HG03439 (cell line): Measurements from ENCODE around the gene ZSCAN26.

Source experiments
- ATAC-seq: cut with Tn5 transposase; IDR thresholded peaks from one replicate; pipeline ENCODE4 v1.9.1; 2021; ENCODE audit warnings: mild to moderate bottlenecking, moderate library complexity; ENCODE audit not compliant: unreplicated experiment

Gene ZSCAN26

DNA sequence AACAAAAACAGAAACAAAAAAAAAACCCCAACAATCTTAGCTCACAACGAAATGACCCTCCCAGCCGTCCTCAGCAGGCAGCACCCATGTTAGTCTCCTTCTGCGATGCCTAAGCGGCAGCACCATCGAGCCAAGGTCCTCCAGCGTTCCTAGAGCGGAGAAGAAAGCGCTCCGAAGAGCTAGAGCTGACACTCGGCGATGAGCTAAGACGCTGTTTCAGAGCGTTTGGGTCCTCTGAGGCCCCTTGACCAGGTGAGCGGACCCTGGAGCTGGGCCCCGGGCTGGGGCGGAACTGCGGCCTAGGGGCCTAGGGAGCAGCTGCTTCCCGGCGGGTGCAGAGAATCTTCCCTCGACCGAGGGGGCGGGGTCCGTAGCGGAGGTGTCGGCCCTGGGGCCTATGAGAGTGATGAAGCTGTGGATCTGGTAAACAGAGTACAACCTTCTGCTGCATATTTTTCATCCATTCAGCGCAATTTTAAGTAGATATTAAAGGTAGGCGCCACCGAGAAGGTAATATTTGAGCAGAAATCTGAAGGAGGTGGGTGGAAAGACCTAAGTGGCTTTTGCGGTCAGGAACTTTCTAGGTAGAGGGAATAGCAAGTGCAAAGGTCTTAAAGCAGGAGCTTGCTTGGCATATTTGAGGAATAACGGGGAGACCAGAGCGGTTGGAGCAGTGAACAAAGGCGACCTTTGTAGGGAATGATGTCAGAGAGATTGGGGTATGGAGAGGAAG lies at the start of gene ZSCAN26:
Gene ZSCAN26, plus strand, starts transcription at position 182 of the 733 bp plus-strand sequence. CDS start 4,777 bp downstream, outside the sequence.
- peak; percentile 92 for ATAC-seq

DNA sequence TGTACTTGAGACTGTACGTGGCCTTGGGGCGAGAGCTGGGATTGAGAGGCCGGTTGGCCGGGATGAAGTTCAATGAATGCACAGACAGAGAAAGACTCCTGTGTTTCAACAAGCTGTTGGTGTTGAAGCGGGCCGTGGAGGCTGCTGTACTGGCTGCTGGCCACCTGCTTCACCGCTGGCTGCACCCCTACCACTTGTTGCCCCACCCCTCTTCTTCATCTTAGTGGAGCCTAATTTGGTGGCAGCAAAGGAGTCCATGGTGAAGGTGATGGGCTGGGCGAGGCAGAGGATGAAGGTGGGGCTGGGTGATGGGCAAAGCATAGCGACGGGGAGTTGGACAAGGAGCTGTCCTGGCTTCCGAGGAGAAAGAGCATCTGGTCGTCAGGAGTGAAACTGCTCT lies 49.1 kb upstream of the ZSCAN26 start:
- ATAC-seq: no peak

DNA sequence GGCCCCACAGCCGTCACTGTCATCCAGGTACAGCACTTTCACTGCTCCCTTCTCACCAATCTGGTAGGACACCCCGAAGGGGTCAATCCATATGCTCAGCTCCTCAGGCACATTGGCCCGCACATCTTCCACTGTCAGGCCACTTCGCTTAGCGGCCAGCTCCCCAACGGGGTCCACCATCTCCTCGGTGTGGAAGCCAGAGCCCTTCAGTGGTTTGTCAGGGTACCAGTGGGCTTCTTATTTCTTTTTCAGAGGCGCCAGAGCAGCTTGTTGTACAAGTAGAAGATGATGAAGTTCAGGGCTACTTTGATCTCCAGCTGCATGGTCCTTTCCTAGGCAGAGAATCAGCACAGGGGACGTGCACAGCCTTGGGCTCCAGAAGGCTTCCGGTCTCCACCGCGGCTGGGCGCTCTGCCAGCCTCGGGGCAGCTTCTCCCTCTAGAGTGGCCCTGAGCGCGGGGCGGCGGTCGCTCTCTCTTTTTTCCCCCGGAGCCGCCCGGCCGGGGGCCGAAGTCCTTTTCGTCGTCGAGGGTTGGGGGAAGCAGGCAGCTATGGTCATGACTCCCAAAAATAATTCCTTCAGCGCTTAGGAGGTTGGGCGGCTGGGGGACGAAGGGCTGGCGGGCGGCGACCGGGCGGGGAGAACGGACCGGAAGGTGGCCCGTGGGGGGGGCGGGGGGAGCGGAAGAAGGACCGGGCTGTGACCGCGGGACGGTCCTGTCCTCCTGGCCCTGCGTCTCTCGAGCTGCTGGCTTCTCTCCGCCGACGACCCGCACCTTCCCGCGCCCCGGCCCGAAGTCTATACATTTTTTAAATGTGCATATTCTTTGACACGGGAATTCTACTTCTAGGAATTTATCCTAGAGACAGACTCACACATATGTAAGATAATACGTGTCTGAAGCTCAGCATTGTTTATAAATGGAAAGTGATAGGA lies 48.4 kb upstream of the ZSCAN26 start:
- ATAC-seq: peak; percentile 50

DNA sequence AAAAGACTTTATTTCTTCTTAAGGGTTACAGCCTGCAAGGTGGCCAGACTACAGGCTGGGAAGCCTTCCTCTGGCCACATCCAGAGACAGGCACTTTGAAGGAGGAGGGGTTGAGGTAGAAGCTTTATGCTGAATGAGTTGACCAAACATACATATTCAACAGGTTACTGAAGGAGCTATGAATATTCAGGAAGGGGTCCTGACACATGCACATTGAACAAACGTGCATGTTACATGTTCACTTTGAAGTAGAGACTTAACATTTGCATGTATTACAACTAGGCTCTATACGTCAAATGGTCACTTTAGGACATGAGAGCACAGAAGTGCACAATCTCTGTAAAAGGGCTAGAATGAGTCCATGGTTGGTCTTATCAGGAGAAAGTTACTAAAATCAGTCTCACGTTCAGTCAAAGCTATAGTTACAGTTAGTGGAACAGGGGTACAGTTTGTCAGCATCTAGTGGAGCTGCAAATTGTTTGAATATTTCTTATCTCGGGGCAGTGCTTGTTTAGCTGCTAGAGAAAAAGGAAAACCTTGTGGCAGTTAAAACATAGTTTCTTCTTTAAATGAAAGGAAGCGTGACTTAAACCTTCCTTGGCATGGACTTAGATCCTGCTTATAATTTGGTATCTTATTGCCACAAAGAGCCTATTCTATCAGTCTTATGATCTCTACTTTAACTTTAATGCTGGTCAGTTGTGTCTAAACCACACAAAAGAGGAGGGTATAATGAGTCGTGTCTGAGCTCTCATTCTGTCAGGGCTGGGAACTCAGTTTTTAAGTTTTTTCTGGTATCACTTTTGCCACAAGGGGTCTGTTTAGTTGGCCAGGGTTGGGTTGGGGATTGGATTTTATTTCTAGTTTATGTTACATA lies 46.4 kb upstream of the ZSCAN26 start:
- no peak for ATAC-seq

DNA sequence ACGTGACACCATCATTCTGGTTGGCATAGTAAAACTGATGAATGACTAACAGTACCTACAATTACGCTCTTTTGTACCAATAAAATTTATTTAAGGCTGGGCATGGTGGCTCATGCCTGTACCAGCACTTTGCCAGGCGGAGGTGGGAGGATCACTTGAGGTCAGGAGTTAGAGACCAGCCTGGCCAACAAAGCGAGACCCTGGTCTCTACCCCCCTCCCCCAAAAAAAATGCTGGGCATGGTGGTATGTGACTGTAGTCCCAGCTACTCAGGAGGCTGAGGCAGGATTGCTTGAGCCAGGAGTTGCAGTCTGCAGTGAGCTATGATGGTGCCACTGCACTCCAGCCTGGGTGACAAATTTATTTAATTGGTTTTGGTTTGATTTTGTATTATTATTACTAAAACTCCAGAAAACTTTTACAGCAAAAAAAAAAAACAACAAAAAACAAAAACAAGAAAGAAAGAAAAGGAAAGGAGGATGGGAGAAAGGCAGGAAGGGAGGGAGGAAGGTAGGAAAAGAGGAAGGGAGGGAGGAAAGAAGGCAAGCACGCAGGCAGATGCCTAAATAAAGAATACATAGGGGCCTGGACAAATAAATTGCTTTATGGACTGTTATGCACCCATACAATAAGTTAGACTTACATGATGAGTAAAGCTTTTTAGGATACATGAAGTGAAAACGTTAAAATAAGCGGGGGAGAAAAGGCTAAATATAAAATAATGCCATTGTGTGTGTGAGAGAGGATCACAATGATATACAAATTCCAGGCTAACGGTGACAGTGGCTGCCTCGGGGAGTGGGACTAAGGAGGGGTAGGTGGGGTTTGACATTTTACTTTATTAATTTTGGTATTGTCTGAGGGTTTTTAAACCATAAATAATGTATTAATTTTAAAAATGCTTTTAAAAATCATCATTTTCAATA lies 42.5 kb upstream of the ZSCAN26 start:
- no peak for ATAC-seq

DNA sequence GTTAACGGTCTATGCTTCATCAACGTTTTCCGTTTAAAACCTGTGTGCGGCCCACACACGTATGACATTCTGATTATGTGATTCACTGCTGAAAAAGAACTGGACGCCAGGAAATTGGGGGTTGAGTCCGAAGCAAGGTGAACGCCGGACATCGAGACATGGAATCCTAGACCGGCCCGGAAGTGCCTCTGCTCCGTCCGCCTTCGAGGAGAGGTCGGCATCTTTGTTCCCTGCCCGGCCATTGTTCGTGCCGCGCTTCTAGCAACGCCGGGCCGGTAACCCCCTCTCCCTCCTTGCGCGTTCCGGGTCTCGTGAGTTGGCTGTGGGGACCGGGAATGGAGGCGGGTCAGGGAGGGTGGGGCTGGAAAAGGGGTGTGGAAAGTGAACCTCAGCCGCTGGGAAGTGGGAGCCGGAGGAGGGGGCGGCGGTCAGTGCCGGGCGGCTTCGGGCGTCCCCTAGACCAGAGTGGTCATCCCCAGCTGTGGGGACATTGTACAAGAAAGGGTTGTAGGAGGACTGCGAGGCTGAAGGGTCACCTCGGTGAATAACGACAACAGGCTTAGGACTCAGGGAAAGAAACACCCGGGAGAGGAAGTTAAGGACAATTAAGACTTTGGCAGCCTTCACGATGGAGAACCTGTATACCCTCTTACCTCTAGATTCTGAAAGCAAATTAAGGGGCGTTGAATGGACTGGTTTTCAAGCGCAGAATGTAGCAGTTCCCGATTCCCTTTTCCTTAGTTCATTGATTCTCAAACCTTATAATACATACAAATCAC lies 41.7 kb upstream of the ZSCAN26 start, which contains the start of gene ZSCAN9:
Gene ZSCAN9, plus strand, starts transcription at position 220 of the 779 bp plus-strand sequence. CDS start 1,810 bp downstream, outside the sequence.
- peak; percentile 81 for ATAC-seq

DNA sequence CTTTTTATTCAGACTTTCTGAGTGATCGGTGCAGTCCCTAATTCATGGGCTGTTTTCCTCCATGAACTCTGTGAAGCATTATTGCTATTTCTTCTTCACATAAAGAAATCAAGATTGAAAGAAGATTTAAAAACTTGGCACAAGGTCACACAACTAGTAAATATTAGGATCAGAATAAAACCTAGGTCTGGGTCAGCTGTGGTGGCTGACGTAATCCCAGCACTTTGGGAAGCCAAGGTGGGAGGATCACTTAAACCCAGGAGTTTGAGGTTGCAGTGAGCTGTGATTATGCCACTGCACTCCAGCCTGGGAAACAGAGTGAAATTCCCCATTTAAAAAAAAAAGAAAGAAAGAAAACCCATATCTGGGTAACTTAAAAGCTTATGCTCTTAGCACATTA lies 40.5 kb upstream of the ZSCAN26 start:
- ATAC-seq: no peak

DNA sequence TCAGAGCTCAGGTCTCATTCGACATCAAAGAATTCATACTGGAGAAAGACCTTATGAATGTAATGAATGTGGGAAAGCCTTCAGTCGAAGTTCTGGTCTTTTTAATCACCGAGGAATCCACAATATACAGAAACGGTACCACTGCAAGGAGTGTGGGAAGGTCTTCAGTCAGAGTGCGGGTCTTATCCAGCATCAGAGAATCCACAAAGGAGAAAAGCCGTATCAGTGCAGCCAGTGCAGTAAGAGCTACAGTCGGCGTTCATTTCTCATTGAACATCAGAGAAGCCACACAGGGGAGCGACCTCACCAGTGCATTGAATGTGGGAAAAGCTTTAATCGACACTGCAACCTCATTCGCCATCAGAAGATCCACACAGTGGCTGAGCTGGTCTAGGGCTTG lies 34.2 kb upstream of the ZSCAN26 start:
- ATAC-seq: no peak

DNA sequence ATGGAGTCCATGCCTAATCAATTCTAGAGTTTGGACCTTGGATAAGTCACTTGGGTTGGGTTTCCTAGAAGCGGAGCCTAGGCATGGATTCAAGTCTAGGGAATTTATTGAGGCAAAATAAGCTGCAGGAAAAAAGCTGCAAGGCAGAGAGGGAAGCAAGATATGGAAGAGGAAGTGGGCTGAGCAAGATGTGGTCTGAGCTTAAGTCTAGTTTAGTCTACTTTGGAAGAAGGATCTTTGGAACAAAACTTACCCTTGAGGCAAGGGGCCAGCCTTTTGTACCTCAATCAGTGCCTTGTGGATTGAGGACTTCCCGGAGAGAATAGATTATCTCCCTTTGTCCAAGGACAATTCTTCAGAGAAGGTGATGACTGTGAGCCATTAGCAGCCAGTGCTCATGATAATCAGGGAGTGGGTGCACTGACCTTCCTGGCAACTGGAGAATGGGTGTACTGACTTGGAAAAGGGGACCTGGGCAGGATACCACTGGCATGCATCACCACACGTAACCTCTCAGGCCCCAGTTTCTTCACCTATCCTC lies 31.0 kb upstream of the ZSCAN26 start:
- ATAC-seq: no peak

DNA sequence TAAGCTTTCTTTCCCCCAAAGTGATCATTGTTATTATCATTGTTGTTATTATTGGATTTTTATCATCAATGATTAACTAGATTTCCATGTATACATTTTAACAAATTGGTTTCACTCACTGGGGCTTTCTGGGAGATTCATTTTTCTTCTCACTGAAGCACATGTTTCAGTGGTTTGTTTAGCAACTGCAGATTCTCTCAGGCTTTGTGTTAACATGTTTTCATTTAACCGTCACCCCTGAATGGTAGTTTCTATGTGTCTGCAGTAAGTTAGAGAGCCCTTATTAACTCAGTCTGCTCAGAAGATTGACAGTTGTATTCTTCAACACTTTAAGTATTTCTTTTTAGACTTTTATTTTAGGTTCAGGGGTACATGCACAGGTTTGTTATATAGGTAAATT lies 27.3 kb upstream of the ZSCAN26 start:
- ATAC-seq: no peak

DNA sequence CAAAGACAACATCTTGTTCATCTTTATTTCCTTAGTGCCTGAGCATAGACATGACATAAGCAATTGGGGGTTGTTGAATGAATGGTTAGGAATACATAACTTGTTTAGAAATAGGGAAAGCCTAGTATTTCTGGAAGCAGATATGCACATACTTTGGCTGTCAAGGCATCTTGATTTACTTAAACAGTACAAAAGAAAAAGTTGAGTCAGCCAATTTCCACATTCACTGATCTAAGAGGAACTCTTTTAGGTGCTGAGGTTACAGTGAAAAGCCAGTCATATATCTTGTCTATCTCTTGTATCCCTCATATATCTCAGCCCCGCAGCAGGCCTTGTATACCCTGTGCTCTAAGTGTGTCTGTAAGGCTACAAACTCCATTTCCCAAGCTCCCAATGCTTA lies 26.5 kb upstream of the ZSCAN26 start:
- no peak for ATAC-seq

DNA sequence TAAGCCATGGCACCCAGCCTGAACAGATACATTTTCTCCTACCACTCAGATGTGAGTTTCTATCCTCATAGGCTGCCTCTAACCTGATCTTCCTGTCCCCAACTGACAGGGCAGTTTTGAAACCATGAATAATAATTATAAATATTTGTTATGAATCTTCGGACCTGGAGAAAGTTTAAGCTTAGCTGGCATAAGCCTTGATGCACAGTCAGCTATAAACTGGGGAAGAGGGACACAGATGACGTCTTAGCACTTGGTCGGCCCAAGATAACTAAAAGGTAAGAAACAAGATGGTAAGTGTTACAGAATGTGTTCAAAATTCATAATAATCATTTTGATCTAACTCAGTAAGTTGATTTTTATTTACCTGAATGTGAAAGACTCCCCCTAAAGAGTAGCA lies 23.0 kb upstream of the ZSCAN26 start:
- no peak for ATAC-seq

DNA sequence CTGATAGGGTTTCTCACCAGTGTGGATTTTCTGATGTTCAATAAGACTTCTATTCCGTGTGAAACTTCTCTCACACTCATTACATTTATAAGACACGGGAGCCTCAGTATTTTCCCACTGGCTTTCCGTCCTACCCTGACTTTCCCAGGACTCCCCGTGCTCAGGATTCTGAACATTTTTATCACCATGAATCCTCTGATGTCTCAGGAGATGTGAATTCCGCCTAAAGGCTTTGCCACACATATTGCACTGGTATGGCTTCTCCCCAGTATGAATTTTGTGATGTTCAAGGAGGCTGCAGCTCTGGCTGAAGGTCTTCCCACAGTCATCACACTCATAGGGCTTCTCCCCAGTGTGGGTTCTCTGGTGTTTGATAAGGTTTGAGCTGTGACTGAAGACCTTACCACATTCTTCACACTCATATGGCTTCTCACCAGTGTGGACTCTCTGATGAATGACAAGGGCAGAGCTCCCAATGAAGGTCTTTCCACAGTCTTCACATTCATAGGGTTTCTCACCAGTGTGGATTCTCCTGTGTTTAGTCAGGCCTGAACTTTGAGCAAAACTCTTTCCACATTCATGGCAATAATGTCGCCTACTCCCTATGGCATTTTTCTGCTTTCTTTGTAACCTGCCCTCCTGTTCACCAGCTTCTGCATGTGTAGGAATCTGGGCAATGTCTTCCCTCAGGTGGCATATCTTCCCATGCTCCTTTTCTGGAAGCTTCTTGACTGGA lies 21.6 kb upstream of the ZSCAN26 start:
- no peak for ATAC-seq

DNA sequence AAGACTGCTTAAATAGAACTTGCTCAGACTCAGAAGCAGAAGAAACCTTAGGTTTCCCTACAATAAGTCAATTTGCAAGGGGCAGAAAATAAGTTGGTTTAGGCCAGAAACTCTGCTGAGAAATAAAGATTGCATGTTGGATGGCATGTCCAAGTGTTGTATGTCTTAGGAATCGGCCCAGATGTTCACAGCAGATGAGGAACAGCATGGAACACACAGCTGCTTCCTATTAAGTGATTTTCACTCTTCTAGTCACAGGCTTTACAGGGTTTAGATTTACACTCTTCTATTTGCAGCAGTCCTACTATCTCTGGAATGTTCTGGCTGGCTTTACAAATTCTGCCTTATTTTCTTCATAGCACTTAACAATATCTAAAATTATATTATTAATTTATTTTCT lies 18.0 kb upstream of the ZSCAN26 start:
- no peak for ATAC-seq

DNA sequence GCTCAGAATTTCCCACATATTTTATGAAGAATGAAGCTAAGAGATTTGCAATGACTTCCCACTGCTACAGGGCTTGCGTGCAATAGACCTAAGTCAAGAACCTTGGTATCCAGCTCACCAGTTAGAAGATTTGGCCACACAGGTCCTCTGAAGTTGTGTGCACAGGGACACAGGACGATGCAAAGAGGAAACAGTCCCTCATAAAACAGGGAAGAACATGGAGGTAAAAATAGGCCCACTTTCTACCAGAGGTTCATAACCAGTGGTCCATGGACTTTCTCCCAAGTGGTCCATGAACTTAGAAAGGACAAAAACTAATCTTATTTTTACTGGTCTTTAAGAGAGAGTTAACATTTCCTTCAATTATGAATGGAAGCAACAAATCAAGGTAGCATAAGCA lies 16.2 kb upstream of the ZSCAN26 start:
- ATAC-seq: no peak

DNA sequence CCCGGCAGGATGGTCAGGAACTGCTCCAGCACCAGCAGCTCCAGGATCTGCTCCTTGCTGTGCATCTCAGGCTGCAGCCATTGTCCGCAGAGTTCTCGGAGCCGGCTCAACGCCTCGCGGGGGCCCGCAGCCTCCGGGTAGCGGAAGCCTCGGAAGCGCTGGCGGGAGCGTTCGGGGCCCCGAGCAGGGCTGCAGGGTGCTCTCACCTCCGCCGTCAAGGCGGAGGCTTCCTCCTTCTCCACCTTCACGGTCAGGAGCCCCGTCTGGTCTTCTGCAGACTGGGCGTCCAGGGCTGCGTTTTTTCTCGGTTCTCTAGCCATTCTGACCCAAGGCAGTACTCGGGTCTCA lies 15.3 kb upstream of the ZSCAN26 start:
- peak; percentile 31 for ATAC-seq

DNA sequence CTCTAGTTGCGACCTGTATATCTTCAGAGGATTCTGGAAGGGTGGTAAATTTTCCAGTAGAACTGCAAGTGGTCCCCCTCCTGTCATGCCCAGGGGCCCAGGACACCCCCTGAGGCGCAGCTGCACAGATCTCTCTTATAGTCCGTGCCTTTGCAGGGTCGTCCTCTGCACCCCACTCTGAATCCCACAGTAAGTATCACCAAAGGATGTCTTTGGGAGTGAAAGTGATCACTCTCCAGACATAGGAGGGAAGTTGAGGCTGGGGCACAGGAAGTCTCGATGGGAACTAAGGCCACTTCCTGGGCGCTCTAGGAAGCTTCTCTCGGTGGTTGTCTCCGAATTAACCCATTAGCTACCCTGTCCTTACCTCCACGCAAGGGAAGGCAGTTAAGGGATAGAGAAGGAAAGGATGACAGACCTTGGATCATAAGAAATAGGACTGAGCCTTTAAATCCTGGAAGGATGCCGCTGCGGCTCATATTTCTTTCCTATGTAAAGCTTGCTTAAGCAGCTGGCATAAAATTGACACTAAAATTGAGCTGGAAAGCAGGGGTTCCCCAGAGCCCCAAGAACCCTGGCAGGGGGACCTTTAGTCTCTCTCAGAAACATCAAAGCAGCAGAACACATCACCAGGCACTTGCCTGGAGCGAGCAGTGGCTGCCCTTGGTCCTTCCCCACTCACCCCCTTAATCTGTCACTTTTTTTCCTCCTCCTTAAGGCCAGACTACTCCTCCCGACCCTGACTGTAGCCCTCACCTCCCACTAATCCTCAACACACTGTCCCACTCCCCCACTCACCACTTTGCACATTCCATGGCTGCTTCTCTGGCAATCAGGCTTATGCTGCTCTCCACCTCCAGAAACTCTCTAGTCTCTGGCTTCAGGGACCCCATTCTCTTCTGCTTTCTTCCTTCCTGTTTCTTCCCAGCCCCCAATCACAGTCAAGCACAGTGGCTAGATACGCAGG lies 14.7 kb upstream of the ZSCAN26 start, which contains the start of gene ZKSCAN4:
Gene ZKSCAN4, minus strand, starts transcription at position 261 of the 967 bp plus-strand sequence. CDS start 289 bp downstream, outside the sequence.
- ATAC-seq: peak; percentile 76
